ENCODE data around the gene ABCC6. TPM values are rescaled to one million over a fixed set of nuclear protein-coding genes. Genes with fewer than 3 reads are reported as not detected.

ABCC6 gene
- total and polyA plus RNA-seq, 4 donors, result 50.6 to 162 (median 95.9) TPM

DNA sequence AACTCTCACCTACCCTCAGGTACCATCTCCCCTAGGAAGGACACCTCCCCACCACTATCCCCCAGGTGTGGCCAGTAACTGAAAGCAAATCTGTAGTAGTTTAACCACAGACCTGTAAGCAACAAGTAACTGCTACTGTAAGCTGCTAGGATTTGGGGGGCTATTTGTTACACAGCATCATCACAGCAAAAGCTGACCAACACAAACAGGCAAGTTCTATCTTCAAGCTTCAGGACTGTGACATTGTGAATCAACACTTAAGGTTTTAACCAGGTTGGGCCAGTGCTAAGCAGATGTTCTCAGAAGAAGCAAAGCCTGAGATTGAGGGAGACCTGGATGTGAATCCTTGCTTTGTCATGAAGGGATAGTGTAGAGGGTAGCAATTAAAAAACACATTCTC lies 47.0 kb downstream of the ABCC6 start:
- no peaks in the 10 kb centered on the region for H3K9me3 ChIP-seq (ENCODE audit: control insufficient read depth in 4 of 4, low read length in 3 of 4)
- H3K4me1 ChIP-seq (ENCODE audit: control insufficient read depth in 4 of 4, insufficient read depth in 4 of 4, low read length in 3 of 4), result peaks cover 0 to 7% (median 2%) of the 10 kb centered on the region in 4 donors
- H3K9ac ChIP-seq (ENCODE audit: low read depth in 1 of 2, low read length in 2 of 2), result no peak overlapping the region
- H3K36me3 ChIP-seq (ENCODE audit: control insufficient read depth in 4 of 4, insufficient read depth in 3 of 4, low read depth in 1 of 4, low read length in 3 of 4), result peaks cover 2 to 65% (median 53%) of the 10 kb centered on the region in 4 donors
- no peaks in the 10 kb centered on the region for H3K27me3 ChIP-seq (ENCODE audit: control insufficient read depth in 4 of 4, insufficient read depth in 4 of 4, low read length in 3 of 4)
- no peak overlapping the region for H3K4me3 ChIP-seq (ENCODE audit: low read depth in 1 of 3, low read length in 3 of 3)
- TF ChIP-seq TAF1 (conservative IDR thresholded peaks at IDR 0.05), result no peak
- no peak for TF ChIP-seq FOXA1 (IDR thresholded peaks at IDR 0.05)
- TF ChIP-seq GABPA (IDR thresholded peaks at IDR 0.05 in 1 of 2, conservative IDR thresholded peaks at IDR 0.05 in 1 of 2), result no peak
- TF ChIP-seq, protein P1, sequence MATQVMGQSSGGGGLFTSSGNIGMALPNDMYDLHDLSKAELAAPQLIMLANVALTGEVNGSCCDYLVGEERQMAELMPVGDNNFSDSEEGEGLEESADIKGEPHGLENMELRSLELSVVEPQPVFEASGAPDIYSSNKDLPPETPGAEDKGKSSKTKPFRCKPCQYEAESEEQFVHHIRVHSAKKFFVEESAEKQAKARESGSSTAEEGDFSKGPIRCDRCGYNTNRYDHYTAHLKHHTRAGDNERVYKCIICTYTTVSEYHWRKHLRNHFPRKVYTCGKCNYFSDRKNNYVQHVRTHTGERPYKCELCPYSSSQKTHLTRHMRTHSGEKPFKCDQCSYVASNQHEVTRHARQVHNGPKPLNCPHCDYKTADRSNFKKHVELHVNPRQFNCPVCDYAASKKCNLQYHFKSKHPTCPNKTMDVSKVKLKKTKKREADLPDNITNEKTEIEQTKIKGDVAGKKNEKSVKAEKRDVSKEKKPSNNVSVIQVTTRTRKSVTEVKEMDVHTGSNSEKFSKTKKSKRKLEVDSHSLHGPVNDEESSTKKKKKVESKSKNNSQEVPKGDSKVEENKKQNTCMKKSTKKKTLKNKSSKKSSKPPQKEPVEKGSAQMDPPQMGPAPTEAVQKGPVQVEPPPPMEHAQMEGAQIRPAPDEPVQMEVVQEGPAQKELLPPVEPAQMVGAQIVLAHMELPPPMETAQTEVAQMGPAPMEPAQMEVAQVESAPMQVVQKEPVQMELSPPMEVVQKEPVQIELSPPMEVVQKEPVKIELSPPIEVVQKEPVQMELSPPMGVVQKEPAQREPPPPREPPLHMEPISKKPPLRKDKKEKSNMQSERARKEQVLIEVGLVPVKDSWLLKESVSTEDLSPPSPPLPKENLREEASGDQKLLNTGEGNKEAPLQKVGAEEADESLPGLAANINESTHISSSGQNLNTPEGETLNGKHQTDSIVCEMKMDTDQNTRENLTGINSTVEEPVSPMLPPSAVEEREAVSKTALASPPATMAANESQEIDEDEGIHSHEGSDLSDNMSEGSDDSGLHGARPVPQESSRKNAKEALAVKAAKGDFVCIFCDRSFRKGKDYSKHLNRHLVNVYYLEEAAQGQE (IDR thresholded peaks at IDR 0.05), result no peak
- TF ChIP-seq, protein P2, sequence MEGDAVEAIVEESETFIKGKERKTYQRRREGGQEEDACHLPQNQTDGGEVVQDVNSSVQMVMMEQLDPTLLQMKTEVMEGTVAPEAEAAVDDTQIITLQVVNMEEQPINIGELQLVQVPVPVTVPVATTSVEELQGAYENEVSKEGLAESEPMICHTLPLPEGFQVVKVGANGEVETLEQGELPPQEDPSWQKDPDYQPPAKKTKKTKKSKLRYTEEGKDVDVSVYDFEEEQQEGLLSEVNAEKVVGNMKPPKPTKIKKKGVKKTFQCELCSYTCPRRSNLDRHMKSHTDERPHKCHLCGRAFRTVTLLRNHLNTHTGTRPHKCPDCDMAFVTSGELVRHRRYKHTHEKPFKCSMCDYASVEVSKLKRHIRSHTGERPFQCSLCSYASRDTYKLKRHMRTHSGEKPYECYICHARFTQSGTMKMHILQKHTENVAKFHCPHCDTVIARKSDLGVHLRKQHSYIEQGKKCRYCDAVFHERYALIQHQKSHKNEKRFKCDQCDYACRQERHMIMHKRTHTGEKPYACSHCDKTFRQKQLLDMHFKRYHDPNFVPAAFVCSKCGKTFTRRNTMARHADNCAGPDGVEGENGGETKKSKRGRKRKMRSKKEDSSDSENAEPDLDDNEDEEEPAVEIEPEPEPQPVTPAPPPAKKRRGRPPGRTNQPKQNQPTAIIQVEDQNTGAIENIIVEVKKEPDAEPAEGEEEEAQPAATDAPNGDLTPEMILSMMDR (IDR thresholded peaks at IDR 0.05; ENCODE audit: low read depth, low read length, missing input control), result no peak
- no peak for TF ChIP-seq JUND (IDR thresholded peaks at IDR 0.05)
- H3K27ac ChIP-seq (ENCODE audit: low read depth in 1 of 2, low read length in 2 of 2), result no peak overlapping the region
- DNase-seq (ENCODE audit: low spot score), result no peak

DNA sequence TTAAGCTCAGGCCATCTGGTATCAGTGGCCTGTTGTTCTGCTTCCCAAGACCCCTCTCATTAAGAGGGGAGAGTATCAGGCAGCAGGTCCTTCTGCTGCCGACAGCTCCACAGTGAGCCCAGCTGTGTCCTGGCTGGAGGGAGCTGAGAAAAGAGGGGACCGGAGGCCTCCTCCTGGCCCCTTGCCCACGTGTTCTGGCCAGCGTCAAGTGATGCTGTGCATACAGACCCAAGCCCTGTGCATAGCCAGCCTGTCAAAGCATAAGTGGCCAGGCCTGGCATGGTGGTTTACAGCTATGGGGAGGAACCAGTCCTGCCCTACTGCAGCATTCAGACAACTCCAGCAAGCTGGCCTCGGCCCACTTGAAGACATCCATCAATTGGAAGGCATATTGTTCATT lies 48.0 kb downstream of the ABCC6 start:
- H3K27me3 ChIP-seq (ENCODE audit: control insufficient read depth in 4 of 4, insufficient read depth in 4 of 4, low read length in 3 of 4), result no peaks in the 10 kb centered on the region
- WGBS, result 71% methylated on average over 5 of the region's 5 CpGs
- no peaks in the 10 kb centered on the region for H3K9me3 ChIP-seq (ENCODE audit: control insufficient read depth in 4 of 4, low read length in 3 of 4)
- no peak overlapping the region for H3K27ac ChIP-seq (ENCODE audit: low read depth in 1 of 2, low read length in 2 of 2)
- H3K4me1 ChIP-seq (ENCODE audit: control insufficient read depth in 4 of 4, insufficient read depth in 4 of 4, low read length in 3 of 4), result peaks cover 0 to 7% (median 2%) of the 10 kb centered on the region in 4 donors
- H3K36me3 ChIP-seq (ENCODE audit: control insufficient read depth in 4 of 4, insufficient read depth in 3 of 4, low read depth in 1 of 4, low read length in 3 of 4), result peaks cover 2 to 69% (median 60%) of the 10 kb centered on the region in 4 donors
- no peak overlapping the region for H3K9ac ChIP-seq (ENCODE audit: low read depth in 1 of 2, low read length in 2 of 2)
- DNase-seq (ENCODE audit: low spot score), result no peak
- H3K4me3 ChIP-seq (ENCODE audit: low read depth in 1 of 3, low read length in 3 of 3), result no peak overlapping the region
- TF ChIP-seq FOXA1 (IDR thresholded peaks at IDR 0.05), result no peak
- no peak for TF ChIP-seq JUND (IDR thresholded peaks at IDR 0.05)
- no peak for TF ChIP-seq SP1 (IDR thresholded peaks at IDR 0.05)
- TF ChIP-seq YY1 (IDR thresholded peaks at IDR 0.05), result no peak
- TF ChIP-seq RXRA (IDR thresholded peaks at IDR 0.05), result no peak
- no peak for TF ChIP-seq FOXA2 (IDR thresholded peaks at IDR 0.05)
- no peak for TF ChIP-seq HNF4A (conservative IDR thresholded peaks at IDR 0.05)
- TF ChIP-seq EGR1 (IDR thresholded peaks at IDR 0.05; ENCODE audit: low read depth in 2 of 2), result no peak
- no peak for TF ChIP-seq GABPA (IDR thresholded peaks at IDR 0.05 in 1 of 2, conservative IDR thresholded peaks at IDR 0.05 in 1 of 2)
- TF ChIP-seq TAF1 (conservative IDR thresholded peaks at IDR 0.05), result no peak
- no peak for TF ChIP-seq HNF4G (IDR thresholded peaks at IDR 0.05)
- no peak for TF ChIP-seq RAD21 (IDR thresholded peaks at IDR 0.05)
- TF ChIP-seq, protein P1 (IDR thresholded peaks at IDR 0.05), result no peak
- TF ChIP-seq, protein P3, sequence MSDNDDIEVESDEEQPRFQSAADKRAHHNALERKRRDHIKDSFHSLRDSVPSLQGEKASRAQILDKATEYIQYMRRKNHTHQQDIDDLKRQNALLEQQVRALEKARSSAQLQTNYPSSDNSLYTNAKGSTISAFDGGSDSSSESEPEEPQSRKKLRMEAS (IDR thresholded peaks at IDR 0.05), result no peak
- TF ChIP-seq NR2F2 (IDR thresholded peaks at IDR 0.05), result no peak
